CD4-positive, alpha-beta T cell (primary cell): ENCODE data around the gene SHPK. TPM values are rescaled to one million over a fixed set of nuclear protein-coding genes. Genes with fewer than 3 reads are reported as not detected.
A peak's percentile ranks its signal among the peaks of the same experiment; 100 is the strongest.

Source experiments
- ATAC-seq: fragments of 200-7000 bp; cut with Tn5 transposase; one replicate; pipeline ENCODE4 v1.10.0; 2022; ENCODE audit warnings: mild to moderate bottlenecking; ENCODE audit not compliant: poor library complexity
- CTCF ChIA-PET: fragments of 350-600 bp; sonication (Branson Sonifier 250); formaldehyde crosslinking; loops from one replicate; lab custom pipeline; 2021; ENCODE audit warnings: antibody characterized with exemption, inconsistent platforms; lab: Charles Lee
- POLR2A ChIA-PET: fragments of 350-600 bp; sonication (Branson Sonifier 250); formaldehyde crosslinking; loops from one replicate; lab custom pipeline; 2021; ENCODE audit warnings: antibody characterized with exemption, inconsistent platforms; lab: Charles Lee
- DNase-seq, 14 experiments: peaks; one replicate each; pipeline ENCODE4 v3.0.0-alpha.2; 2013 to 2020; ENCODE audit warnings: mixed read lengths in 2 of 14
- H3K27ac ChIP-seq, 2 donors: one replicate each; pipeline versions ENCODE4 v1.5.1 to v1.7.0; 2013; ENCODE audit warnings: low read length in 2 of 2, low read depth in 1 of 2, mild to moderate bottlenecking in 1 of 2
- H3K27me3 ChIP-seq, 2 experiments: 1 replicate in 1 of 2; 2 replicates in 1 of 2; pipeline versions ENCODE4 v1.6.1 to v1.7.0; 2013; ENCODE audit warnings: low read length in 2 of 2, control low read depth in 1 of 2, mild to moderate bottlenecking in 1 of 2, moderate library complexity in 1 of 2; ENCODE audit not compliant: insufficient read depth in 2 of 2, control insufficient read depth in 1 of 2
- H3K36me3 ChIP-seq: one replicate; pipeline ENCODE4 v1.6.1; 2013; ENCODE audit warnings: low read length, control low read depth; ENCODE audit not compliant: insufficient read depth
- H3K4me1 ChIP-seq: one replicate; pipeline ENCODE4 v1.6.1; 2013; ENCODE audit warnings: low read length, control low read depth; ENCODE audit not compliant: insufficient read depth
- H3K4me3 ChIP-seq: one replicate; pipeline ENCODE4 v1.5.1; 2013; ENCODE audit warnings: mild to moderate bottlenecking, low read length, moderate library complexity
- H3K9me3 ChIP-seq, 2 experiments: 1 replicate in 1 of 2; 2 replicates in 1 of 2; pipeline versions ENCODE4 v1.6.1 to v1.7.0; 2013; ENCODE audit warnings: low read length in 2 of 2, mild to moderate bottlenecking in 2 of 2, control low read depth in 1 of 2, moderate library complexity in 1 of 2; ENCODE audit not compliant: control insufficient read depth in 1 of 2, insufficient read depth in 1 of 2
- H3K27ac Mint-ChIP-seq: one replicate; pipeline ENCODE4 v1.8.0; 2020; ENCODE audit warnings: mixed read lengths
- H3K27me3 Mint-ChIP-seq: one replicate; pipeline ENCODE4 v1.8.0; 2021; ENCODE audit warnings: mixed read lengths
- H3K36me3 Mint-ChIP-seq: one replicate; pipeline ENCODE4 v1.8.0; 2021; ENCODE audit warnings: low read depth, mixed read lengths
- H3K4me1 Mint-ChIP-seq: one replicate; pipeline ENCODE4 v1.8.0; 2021; ENCODE audit warnings: low read depth, mixed read lengths
- H3K4me3 Mint-ChIP-seq: one replicate; pipeline ENCODE4 v1.8.0; 2020; ENCODE audit warnings: mild to moderate bottlenecking, mixed read lengths
- H3K9me3 Mint-ChIP-seq: one replicate; pipeline ENCODE4 v1.8.0; 2020; ENCODE audit warnings: mixed read lengths
- CTCF ChIP-seq: fragments of 200-600 bp; IDR thresholded peaks from one replicate; pipeline ENCODE4 v1.8.0; 2022; ENCODE audit warnings: antibody characterized with exemption, mild to moderate bottlenecking
- intact Hi-C, 2 experiments: fragments of 100-400 bp; cut with DNase I in 1 of 2; cut with micrococcal nuclease in 1 of 2; formaldehyde crosslinking; loops; one replicate each; pipeline versions ENCODE4 v1.15.1 to v1.9.0; 2023 to 2025; cut with DNase I, micrococcal nuclease
- total RNA-seq, 174 experiments: library from RNA in 2 of 174; stranded (reverse) in 2 of 174; gene quantifications; one replicate each; pipeline ENCODE4 v1.2.3 and lab custom pipeline; 2021 to 2026

The SHPK gene
- total RNA-seq, 2 experiments from 2014 or later = 3.4 TPM

GRCh38 chr17:3669085-3669347 lies 33.0 kb upstream of the SHPK start:
- peaks cover 13% of the 10 kb centered on the region for H3K4me1 Mint-ChIP-seq
- H3K9me3 Mint-ChIP-seq = no peaks in the 10 kb centered on the region
- no peaks in the 10 kb centered on the region for H3K27me3 ChIP-seq
- H3K4me1 ChIP-seq = peaks cover 25% of the 10 kb centered on the region
- ATAC-seq (no peak), DNase-seq (no peak)
- ChIA-PET POLR2A (interaction anchor here (0.6 to 1.4 kb wide), 4 partner anchors 27 to 177 kb away, joined by 3 to 11 read pairs (median 5); partner anchors contain the start of genes CTNS, NCBP3, P2RX5 and SHPK), CTCF (interaction anchor here (1.3 to 1.6 kb wide), 2 partner anchors 14 to 1770 kb away, joined by 3 read pairs; partner anchors contain the start of gene C1QBP)
- H3K36me3 Mint-ChIP-seq = peaks cover 5% of the 10 kb centered on the region
- TF ChIP-seq CTCF = no peak
- H3K27ac ChIP-seq = peak overlapping the region; percentile 67 to 78
- H3K4me3 ChIP-seq = peak overlapping the region; percentile 100
- H3K4me3 Mint-ChIP-seq = peak overlapping the region; percentile 92
- H3K36me3 ChIP-seq = peaks cover 6% of the 10 kb centered on the region
- no peaks in the 10 kb centered on the region for H3K9me3 ChIP-seq
- no peaks in the 10 kb centered on the region for H3K27me3 Mint-ChIP-seq
- peak overlapping the region; percentile 81 for H3K27ac Mint-ChIP-seq
- intact Hi-C loops = loop anchor here in 1 of 2 experiments (2.0 to 5.0 kb wide), 2 partner anchors 54 to 178 kb away; partner anchors contain the start of genes HASPIN and NCBP3

DNA sequence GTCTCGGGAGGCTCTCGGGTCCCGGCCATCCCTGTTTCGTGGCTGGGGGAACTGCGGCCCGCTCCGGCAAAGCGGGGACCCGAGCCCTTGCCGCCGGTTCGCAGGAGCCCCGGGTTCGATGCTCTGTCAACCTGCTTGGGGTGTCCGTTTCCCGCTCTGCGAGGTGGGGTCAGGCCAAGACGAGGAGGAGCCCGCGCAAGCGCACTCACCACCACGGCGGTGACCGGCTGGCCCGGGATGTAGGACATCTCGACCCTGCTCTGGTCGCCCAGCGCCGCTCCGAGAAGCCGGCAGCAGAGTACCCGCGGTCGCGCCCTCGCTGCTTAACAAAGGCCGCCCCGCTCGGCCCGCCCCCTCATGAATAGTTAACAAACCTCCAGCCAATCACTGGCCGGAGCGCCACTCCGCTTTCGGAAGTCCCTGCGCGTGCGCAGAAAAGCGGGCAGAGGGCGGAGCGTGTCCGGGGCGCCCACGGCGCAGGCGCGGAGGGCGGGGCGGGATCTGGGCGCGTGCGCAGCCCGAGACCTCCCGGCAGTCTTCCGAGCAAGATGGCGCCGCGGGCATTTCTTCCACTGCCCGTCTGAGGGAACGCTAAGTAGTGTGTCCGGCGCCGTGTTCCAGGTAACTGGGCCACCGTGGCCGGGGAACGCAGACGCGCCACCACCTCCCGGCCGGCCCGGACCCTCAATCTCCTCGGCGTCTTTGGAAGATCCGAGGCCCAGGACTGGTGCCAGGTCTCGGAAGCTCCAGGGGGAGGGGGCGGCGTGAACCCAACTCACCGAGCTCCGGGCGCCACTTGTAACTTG lies 32.4 kb upstream of the SHPK start, which contains the start of the genes EMC6 and TAX1BP3:
EMC6 (plus strand) TSS at position 534 of the 806 bp plus-strand sequence. CDS start 335 bp downstream, outside the sequence.
TAX1BP3 (minus strand) TSS at position 300 of the 806 bp plus-strand sequence; CDS start at position 248, 52 bp downstream.
- TF ChIP-seq CTCF = no peak
- no peaks in the 10 kb centered on the region for H3K9me3 ChIP-seq
- Mint-ChIP-seq H3K36me3 (peaks cover 5% of the 10 kb centered on the region), H3K27me3 (no peaks in the 10 kb centered on the region), H3K4me1 (peaks cover 13% of the 10 kb centered on the region), H3K27ac (peak within 1 kb of the TSS; percentile 81), H3K4me3 (peak within 1 kb of the TSS; percentile 92), H3K9me3 (no peaks in the 10 kb centered on the region)
- intact Hi-C loops = loop anchor here (1.0 to 5.0 kb wide), 4 partner anchors 31 to 179 kb away; partner anchors contain the start of genes CTNS (in 1 of the 2), HASPIN (in 1 of the 2), NCBP3 (in 1 of the 2) and SHPK (in 1 of the 2)
- H3K27me3 ChIP-seq = no peaks in the 10 kb centered on the region
- peaks cover 25% of the 10 kb centered on the region for H3K4me1 ChIP-seq
- H3K27ac ChIP-seq = peak within 1 kb of the TSS; percentile 67 to 78
- ChIA-PET CTCF (interaction anchor here (1.3 to 1.6 kb wide), 2 partner anchors 14 to 1771 kb away, joined by 3 read pairs; partner anchors contain the start of gene C1QBP), POLR2A (interaction anchor here (0.6 to 1.4 kb wide), 4 partner anchors 28 to 178 kb away, joined by 3 to 11 read pairs (median 5); partner anchors contain the start of genes CTNS, NCBP3, P2RX5 and SHPK)
- peaks cover 6% of the 10 kb centered on the region for H3K36me3 ChIP-seq
- DNase-seq (peak; percentile 96 to 99 (median 99)), ATAC-seq (peak; percentile 94)
- peak within 1 kb of the TSS; percentile 100 for H3K4me3 ChIP-seq
